Measurements from ENCODE around the gene ACBD5. TPM values are rescaled to one million over a fixed set of nuclear protein-coding genes. Genes with fewer than 3 reads are reported as not detected.
"Not testable (repeated sequence)": the region's sequence is repeated elsewhere in the genome, so short reads cannot be mapped to it uniquely, and the experiment has no call there.

ACBD5 gene
- total and polyA plus RNA-seq, 11 donors, result 28.3 to 86.0 (median 71.6) TPM

DNA sequence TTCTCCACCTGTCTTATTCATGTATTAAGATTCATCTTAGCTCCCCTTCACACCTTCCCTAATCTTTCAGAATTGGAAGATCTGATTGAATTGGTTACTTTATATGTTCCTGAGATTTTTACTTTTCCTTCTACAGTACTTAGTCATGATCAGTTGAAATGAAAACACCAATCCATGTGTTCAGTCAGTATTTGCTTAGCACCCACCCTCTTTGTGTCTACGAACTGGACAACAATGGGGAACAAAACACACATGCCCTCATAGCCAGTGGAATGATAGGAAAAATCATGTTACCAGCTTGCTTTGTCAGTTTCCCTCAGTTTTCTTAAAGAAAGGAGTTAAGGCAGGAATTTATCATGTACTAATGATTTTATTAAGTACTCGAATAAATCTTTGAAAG lies 83.4 kb downstream of the ACBD5 start:
- ATAC-seq, result no peak
- TF ChIP-seq POLR2A (IDR thresholded peaks at IDR 0.05), result no peak
- TF ChIP-seq, protein P1, sequence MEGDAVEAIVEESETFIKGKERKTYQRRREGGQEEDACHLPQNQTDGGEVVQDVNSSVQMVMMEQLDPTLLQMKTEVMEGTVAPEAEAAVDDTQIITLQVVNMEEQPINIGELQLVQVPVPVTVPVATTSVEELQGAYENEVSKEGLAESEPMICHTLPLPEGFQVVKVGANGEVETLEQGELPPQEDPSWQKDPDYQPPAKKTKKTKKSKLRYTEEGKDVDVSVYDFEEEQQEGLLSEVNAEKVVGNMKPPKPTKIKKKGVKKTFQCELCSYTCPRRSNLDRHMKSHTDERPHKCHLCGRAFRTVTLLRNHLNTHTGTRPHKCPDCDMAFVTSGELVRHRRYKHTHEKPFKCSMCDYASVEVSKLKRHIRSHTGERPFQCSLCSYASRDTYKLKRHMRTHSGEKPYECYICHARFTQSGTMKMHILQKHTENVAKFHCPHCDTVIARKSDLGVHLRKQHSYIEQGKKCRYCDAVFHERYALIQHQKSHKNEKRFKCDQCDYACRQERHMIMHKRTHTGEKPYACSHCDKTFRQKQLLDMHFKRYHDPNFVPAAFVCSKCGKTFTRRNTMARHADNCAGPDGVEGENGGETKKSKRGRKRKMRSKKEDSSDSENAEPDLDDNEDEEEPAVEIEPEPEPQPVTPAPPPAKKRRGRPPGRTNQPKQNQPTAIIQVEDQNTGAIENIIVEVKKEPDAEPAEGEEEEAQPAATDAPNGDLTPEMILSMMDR (IDR thresholded peaks at IDR 0.05), result no peak
- Histone ChIP-seq H3K4me3 (peak overlapping the region in 1 of 12 donors; percentile 92), H3K4me1 (peaks cover 0 to 40% (median 14%) of the 10 kb centered on the region in 12 donors), H3K27me3 (no peaks in the 10 kb centered on the region), H3K27ac (no peak overlapping the region), H3K36me3 (peaks cover 0 to 39% (median 32%) of the 10 kb centered on the region in 9 donors), H3K9me3 (no peaks in the 10 kb centered on the region)
- 84 to 92% (median 91%) methylated on average over 2 of the region's 2 CpGs for WGBS, 4 donors
- DNase-seq, result no peak
- intact Hi-C loops (cut with DNase I), result loop anchor here in 2 of 10 donors (10.0 kb wide), 2 partner anchors 128 to 292 kb away; partner anchors contain the start of gene ABI1 (in 1 of the 2)

DNA sequence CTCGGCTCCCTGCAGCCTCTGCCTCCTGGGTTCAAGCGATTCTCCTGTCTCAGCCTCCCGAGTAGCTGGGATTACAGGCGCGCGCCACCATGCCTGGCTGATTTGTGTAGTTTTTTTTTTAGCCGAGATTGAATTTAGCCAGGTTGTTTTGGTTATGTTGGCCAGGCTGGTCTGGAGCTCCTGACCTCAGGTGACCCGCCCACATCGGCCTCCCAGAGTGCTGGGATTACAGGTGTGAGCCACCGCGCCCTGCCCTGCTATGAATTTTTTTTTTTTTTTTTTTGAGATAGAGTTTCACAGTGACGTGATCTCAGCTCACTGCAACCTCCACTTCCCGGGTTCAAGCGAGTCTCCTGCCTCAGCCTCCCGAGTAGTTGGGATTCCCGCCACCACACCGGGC lies 84.0 kb downstream of the ACBD5 start:
- Histone ChIP-seq H3K4me3 (peak overlapping the region in 9 of 12 donors; percentile 69 to 95 (median 88)), H3K36me3 (peaks cover 0 to 33% (median 26%) of the 10 kb centered on the region in 9 donors), H3K27ac (peak overlapping the region in 4 of 12 donors; percentile 95 to 100 (median 98)), H3K4me1 (peaks cover 0 to 44% (median 17%) of the 10 kb centered on the region in 12 donors)
- not testable (repeated sequence) for H3K9me3 ChIP-seq, ATAC-seq, H3K27me3 ChIP-seq
- WGBS, 4 donors, result 89 to 92% (median 89%) methylated on average over 17 of the region's 17 CpGs
- intact Hi-C loops (cut with DNase I), result loop anchor here in 2 of 10 donors (10.0 kb wide), 2 partner anchors 128 to 292 kb away; partner anchors contain the start of gene ABI1 (in 1 of the 2)
- DNase-seq, result peak in 1 of 5 donors; percentile 24

DNA sequence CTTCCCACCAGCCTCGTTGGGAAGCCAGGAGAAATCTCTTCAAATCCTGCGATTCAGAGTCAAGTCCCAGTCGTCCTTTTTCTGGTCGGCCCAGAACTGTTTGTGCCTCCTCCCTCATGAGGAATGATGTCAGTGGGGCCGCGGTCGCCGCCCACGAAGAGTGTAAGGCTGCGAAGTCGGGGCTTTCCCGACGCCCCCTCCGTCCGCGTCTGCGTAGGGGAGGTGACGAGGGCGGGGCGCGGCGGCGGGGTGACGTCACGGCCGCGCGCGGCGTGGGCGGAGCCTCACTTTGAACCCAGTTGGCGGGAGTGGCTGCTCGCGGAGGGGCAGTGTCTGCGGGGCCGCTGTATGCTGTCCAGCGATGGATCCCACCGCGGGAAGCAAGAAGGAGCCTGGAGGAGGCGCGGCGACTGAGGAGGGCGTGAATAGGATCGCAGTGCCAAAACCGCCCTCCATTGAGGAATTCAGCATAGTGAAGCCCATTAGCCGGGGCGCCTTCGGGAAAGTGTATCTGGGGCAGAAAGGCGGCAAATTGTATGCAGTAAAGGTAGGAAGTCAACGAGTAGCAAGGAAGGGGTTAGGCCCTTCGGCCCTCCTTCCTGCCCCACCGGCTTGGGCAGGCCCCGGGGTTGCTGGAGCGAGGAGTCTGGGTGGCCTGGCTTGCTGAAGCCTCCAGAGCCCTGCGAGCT lies 85.4 kb downstream of the ACBD5 start, which contains the start of gene MASTL:
TSS of gene MASTL (plus strand) at position 287 of the 689 bp plus-strand sequence. CDS start at position 362, 75 bp downstream.
- peaks cover 0 to 47% (median 25%) of the 10 kb centered on the region in 12 donors for H3K4me1 ChIP-seq
- TF ChIP-seq, protein P1 (IDR thresholded peaks at IDR 0.05), result no peak
- TF ChIP-seq POLR2A (IDR thresholded peaks at IDR 0.05), result peak; percentile 78 to 89
- DNase-seq (peak; percentile 93 to 96 (median 95)), ATAC-seq (peak; percentile 96)
- H3K27me3 ChIP-seq, result no peaks in the 10 kb centered on the region
- peaks cover 0 to 21% (median 13%) of the 10 kb centered on the region in 9 donors for H3K36me3 ChIP-seq
- intact Hi-C loops (cut with DNase I), result loop anchor here in 4 of 10 donors (2.0 to 10.0 kb wide), 5 partner anchors 54 to 290 kb away; partner anchors contain the start of genes ABI1 (in 1 of the 4), ACBD5 (in 1 of the 4) and ANKRD26 (in 1 of the 4)
- H3K9me3 ChIP-seq, result no peaks in the 10 kb centered on the region
- H3K27ac ChIP-seq, result peak within 1 kb of the TSS; percentile 95 to 100 (median 99)
- H3K4me3 ChIP-seq, result peak within 1 kb of the TSS; percentile 69 to 95 (median 83)
- WGBS, 4 donors, result 0 to 1% (median 1%) methylated on average over 43 to 55 of the region's 55 CpGs

DNA sequence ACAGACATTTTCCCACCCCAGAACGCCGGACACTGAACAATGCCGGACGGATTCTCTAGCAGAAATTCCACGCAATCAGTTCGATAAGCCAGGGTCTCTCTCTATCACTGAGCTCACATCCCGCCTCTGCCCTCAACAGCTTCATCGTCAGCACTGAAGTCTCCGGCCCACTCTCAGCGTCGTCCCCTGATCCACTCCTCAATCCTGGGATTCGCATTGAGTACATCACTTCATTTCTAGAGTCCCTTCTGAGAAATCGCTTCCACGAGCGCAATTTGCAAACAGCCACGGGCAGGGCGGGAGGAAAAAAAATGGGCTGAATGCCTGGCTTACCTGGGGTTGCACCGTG lies 86.8 kb downstream of the ACBD5 start:
- Histone ChIP-seq H3K9me3 (no peaks in the 10 kb centered on the region), H3K36me3 (peaks cover 0 to 14% (median 8%) of the 10 kb centered on the region in 9 donors), H3K4me3 (peak overlapping the region; percentile 69 to 95 (median 83)), H3K27me3 (no peaks in the 10 kb centered on the region), H3K27ac (peak overlapping the region; percentile 95 to 100 (median 99)), H3K4me1 (peaks cover 0 to 49% (median 25%) of the 10 kb centered on the region in 12 donors)
- DNase-seq (peak in 1 of 5 donors; percentile 18), ATAC-seq (peak in 3 of 4 donors; percentile 8 to 14 (median 10))
- TF ChIP-seq, protein P1 (IDR thresholded peaks at IDR 0.05), result no peak
- TF ChIP-seq POLR2A (IDR thresholded peaks at IDR 0.05), result no peak
- WGBS, 4 donors, result 0 to 1% (median 0%) methylated on average over 18 of the region's 18 CpGs
- intact Hi-C loops (cut with DNase I), result loop anchor here in 7 of 10 donors (1.0 to 10.0 kb wide), 7 partner anchors 52 to 289 kb away; partner anchors contain the start of genes ANKRD26 (in 3 of the 7), ABI1 (in 1 of the 7) and ACBD5 (in 1 of the 7)

All from heart left ventricle (tissue), 16 donors.